DMS 273 (cell line): ENCODE data around the gene FREM1.

Source experiments
- DNase-seq: peaks from one replicate; lab custom pipeline; 2025; ENCODE audit not compliant: unreplicated experiment; lab: John Stamatoyannopoulos, UW

Gene FREM1

DNA sequence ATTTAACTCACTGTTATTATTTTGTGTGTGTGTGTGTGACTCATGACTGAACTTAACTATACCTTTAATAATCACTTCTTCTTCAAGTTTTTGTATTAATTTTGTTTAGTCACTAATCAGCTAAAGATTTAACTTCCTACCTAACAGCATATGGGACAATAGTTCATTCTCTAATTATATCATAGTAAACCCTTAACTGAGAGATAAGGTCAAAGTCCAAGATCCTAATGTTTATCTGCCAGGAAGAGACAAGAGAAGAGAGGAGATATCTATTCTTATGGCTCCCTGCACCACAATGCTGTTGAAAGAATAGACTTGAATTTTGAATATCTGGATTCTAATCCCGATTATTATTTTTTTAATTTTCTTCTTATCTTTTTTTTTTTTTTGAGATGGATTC lies 28.1 kb downstream of the FREM1 start:
- DNase-seq: no peak

DNA sequence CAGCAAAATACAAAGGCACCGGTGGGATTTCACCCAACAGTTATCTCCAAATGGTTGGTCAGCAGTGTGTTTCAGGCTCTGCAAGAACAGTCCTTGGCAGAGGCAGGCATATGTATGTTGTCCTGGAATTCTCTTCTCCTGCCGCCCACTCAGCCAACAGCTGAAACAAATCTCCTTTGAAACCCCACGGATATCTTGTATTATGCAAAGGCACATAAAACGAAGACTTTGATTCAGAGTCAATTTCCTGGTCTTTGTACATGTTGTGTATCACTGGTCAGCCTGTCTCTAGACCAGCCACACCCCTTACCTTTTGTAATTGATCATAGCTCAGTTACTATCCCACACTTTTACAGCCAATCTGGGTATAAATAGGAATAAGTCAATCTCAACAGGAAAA lies 29.2 kb downstream of the FREM1 start:
- no peak for DNase-seq

DNA sequence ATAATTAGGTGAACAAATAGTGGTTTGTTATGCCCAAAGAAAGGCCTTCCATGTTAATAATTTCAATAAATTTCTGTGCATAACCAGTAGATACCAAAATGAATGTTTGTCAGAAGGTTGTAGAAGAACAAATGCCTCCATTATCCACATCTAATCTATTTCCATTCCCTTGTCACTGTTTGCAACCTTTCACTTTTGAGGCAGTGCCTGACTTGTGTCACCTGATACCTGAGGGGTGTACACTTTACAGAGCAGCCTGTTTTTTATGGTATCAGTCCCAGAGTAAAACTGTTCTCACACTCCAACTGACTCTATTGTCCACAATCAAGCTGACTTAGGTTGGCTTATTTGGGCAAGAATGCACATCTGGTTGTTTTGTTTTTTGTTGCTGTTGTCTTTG lies 40.1 kb downstream of the FREM1 start:
- DNase-seq: peak; percentile 11

DNA sequence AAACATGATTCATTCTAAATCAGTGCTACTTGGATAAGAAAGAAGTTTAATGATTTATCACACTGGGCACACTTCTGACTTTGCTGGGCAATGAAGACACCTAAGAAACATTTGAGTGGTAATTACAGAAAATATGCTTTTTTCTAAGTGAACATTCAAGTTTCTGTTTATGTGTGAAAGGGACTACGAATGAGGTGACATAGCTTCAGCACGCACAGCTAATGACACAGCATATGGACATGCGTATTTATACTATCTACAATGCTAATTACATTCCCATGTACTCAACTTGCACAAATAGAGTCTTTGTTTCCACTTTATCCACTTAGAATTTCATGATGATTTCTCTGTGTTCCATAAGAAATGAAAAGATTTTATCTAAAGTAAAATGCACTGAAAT lies 40.6 kb downstream of the FREM1 start:
- DNase-seq: peak; percentile 16

DNA sequence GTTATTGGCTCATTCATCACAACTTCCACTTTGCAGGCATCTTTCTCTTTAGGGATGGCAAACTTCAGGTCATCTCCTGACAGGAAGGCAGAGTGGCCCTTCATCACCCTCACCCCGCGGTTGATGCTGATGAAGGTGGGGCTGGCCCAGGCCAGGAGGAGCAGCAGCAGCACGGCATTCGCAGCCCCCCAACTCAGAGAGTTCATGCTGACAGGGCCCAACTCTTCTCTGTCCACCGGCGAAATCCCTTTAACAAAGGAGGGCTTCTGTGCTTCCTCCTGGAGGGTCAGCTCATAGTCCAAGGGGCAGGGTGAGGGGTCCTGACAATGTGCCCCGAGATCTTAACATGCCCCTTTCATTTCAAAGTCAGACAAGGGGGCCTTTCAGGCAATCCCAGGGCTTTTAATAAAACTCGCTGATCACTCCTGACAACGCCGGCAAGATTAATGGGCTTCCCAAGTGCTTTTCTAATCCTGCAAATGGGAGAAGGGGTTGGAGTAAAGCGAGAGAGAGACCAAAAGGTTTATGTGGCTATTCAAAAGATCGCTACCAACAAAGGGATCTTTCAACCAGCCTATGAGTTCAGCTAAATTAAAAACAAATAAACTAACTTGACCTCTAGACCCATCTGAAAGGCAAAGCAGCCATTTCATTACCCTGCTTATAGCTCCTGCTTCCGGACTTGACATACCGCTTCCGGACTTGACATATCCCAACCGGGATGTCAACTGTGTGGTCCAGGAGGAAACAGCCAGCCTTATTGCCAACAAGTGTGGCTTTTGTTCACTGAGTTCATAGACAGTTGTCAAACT lies 41.2 kb downstream of the FREM1 start:
- no peak for DNase-seq

DNA sequence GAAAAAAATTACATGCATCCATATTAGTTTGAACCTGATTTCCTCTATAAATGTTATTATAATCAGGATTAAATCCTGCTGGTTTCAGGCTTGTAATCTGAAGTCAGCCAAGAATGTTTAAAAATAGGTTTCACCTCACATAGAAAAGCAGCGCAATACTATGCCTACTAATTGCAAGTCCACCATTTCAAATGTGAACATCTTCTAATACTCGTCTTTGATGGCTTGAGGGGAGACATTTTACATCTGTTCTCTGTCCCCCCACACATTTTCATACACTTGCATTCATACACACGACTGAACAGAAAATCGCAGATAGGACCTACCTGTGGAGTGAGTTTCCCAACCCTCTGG lies 41.8 kb downstream of the FREM1 start:
- DNase-seq: no peak

DNA sequence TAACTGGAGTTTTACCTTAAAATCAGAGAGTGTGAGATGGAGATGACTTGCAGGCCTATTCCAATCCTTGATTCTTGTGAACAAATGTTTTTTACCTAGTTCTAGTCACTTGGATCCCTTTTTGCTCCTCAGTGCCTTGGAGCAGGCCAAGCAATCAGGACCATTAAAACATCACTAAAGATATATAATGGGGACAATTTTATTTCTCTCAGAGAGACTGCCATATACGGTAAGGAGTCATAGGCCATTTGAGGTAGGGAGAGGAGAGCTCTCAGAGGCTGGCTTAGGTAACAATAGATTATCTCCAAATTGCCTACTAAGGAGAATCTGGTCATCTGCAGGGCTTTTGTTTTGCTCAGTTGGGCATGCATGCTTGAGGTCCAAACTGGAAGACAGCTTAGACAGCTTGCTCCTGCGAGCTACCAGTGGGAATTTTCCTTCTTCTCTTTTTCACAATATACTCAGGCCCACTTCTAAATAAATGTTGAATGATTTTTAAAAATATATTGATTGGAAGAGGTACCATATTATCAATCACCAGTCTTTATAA lies 44.0 kb downstream of the FREM1 start:
- peak; percentile 12 for DNase-seq

DNA sequence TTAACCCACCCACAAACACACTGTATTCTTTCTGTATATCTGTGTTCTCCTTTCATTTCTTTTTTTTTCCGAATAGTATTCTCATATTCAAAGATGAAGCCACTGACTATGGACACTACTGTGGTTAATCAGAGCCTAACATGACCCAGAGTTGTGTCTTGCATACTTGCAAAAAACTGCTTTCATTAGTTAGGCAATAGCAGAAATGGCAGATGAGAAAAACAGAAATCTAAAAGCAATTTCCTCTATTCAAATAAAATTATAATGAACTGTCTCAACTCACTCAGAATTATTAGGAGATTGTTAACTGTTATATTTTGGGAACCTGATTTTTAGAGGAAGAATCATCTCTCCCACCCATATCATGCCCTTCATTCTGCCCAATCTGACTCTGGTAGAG lies 45.9 kb downstream of the FREM1 start:
- DNase-seq: no peak

DNA sequence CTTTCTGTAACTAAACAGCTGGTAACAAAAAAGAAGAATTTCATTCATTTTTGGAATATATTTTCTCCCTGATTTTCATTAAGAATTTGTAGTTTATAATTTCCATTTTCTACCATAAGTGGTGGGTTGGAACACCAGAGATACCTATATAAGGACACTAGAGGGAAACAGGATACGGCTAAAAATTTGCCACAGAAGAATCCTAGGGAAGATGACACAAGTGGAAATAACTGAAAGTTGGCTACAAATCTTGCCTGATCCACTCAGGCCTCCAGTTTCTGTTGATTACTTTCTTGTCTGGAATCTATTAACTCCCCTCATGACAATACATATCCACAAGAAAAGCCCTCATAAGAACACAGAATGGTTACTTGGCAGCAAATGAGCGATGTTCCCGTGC lies 46.8 kb downstream of the FREM1 start:
- DNase-seq: no peak

DNA sequence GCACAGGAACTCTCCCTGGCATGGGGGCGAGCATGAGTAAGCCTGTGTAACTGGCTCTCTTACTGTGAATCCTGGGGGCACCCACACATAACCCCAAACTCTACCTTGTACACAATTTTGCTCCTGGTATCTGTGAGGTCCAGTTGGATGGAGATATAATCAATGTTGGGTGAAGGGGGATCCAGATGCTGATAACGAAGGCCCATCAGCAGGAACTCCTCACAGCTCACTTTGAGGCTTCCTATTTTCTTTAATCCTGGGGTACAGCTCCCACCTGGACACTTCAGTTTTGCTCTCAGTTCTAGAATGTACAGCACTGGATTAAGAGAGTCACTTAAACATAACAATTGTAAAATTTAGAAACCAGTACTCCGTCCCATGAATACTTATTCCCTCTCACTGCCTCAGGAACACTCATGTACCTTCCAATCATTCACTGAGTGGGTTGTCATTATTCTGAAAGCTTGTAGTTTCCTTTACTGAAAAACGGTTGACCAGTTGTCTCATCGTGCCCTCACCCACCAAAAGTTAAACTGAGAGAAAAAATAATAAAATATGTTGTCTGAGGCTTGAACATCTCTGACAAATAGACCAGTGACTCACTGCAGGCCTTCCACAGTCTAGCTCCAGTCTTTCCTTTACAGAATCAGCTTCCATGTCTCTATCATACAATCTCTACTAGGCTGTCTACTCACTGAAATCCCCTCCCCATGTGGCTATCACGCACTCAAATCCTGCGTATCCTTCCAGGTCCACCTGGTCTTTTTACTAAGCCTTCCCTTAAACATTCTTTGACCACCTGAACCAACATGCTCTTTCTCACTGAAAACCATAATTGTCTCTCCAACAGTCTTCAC lies 52.6 kb downstream of the FREM1 start:
- DNase-seq: no peak

DNA sequence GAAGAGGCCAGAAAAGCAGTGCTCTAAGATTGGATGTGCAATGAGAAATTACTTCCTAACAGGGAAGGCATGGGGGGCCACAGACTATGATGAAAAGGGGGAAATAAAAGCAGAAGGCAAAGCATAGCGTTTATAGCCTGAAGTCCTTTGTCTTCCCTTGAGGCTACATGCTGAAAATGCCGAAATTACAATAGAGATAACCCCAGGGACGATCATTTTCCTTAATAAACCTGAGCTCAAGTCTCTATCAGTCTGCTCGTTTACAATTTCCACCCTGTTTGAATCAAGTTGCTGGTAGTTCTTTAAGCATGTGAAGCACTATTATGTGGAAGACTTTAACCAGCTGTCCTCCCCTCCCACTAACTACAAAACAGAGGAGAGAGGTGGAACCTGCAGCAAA lies 60.4 kb downstream of the FREM1 start:
- DNase-seq: no peak

DNA sequence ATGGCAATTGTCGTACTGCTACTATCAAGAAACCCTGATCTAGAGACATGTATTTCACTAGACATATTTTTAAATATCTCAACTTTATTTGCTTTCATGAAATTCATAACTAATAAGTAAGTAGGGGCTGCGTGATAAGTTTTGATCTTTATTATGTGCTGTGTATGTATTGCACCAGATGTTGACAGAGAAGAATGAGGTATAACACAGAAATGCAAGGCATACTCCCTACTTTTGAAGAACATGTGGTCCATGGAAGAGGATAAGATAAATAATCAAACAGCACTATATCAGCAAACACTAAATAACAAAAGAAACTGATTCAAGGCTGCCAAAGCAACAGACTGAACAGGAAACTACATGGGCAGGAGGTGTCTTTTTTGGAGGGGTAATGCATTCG lies 60.9 kb downstream of the FREM1 start:
- DNase-seq: no peak

DNA sequence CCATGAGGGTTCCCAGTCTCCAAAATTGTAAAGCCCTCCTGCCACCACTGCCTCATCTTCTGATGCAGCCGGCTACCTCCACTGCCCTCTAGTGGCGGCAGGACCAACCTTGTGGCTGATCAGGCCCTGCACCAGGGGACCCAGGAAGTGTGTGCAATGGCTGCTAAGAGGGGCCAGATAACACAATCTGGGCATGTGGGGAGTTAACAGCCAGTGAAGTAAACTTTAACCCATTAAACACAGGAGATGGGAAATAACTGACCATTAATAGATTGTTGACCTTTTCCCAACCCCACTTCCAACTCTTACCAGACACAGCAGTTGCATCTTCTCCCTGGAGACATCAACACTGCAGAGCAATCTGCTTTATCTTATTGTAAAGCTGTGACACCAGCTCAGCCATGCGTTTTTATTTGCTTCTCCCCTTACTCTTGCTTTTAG lies 63.3 kb downstream of the FREM1 start:
- peak; percentile 88 for DNase-seq

DNA sequence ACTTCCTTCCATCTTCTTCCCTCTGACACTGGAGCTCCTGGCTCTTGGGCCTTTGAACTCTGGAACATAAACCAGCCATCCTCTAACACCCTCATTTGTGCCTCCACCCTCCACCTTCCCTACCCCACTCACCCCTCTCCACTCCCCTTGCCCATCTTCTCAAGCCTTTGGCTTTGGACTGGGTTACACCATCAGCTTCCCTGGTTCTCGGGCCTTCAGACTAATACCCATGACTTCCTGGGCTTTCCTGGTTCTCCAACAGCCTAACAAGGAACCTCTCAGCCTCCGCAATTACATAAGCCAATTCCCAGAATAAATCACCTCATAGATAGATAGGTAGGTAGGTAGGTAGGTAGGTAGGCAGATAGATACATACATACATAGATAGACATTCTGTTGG lies 67.1 kb downstream of the FREM1 start:
- no peak for DNase-seq

DNA sequence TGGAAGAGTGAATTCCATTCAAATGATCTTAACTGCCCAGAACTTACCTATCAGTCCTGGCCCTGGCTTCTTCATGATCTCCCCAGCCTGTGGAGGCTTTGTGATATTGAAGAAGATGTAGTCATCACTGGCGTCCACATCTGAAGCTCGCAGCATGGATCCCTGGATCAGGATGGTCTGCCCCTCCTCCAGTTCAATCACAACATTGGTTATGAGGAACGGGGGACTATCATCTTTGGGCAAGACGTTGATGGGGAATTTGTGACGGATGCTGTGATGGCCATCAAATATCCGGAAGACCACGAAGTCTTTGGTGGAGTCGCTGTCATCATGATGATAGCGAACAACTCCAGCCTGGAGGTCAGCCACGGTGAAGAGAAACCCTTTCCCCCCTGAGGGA lies 68.0 kb downstream of the FREM1 start:
- no peak for DNase-seq

DNA sequence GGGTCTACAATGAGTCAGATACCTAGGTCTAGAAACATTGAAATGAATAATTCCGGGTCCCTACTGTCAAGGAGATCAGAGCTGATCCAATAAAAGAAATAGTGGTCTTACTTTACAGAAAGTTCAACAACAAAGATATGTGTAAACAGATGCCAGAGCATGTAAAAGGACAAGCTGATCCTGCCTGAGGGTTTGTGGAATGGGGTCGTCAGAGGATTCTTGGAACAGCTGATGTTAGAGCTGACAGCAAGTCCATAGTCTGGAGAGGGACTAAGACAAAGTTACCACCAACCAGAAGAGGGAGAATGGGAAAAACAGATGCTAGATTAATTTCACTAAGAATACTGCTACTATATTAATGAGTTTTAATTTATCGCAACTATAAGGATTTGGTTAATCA lies 71.5 kb downstream of the FREM1 start:
- DNase-seq: no peak

DNA sequence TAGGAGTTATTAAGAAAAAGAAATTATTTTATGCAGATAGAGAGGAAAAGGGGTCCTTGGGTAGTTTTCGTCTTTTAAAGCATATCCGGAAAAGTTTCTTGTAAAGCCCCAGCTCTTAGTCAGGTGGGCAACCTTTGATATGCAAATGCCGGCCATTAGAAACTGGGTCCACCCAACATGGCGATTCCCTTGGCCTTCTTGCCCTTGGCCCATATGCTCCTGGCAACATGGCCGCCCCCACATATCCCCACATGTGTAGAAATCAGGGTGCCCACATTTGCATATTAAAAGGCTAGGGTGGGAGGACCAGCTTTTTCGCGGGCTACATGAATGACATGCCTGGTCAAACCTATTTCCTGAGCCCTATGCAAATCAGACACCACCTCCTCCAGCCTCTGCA lies 73.3 kb downstream of the FREM1 start:
- no peak for DNase-seq

DNA sequence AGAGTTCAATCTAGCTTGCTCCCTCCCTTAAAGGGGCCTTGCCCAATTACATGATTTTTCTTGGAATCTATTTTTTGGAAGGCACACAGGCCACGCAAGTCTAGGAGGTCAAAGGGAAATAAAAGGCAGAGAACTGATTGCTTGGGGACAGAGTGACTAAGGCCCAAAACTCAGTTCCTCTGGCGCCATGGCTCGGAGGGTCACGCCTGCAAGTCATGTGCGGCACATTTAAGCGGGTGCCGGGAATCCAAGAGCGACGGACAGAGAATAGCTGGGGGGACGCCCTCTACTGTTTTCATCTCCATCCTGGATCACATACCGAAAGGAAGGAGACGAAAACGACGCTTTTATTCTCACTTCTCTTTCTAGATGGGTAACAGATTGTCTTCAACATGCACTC lies 78.6 kb downstream of the FREM1 start:
- no peak for DNase-seq

DNA sequence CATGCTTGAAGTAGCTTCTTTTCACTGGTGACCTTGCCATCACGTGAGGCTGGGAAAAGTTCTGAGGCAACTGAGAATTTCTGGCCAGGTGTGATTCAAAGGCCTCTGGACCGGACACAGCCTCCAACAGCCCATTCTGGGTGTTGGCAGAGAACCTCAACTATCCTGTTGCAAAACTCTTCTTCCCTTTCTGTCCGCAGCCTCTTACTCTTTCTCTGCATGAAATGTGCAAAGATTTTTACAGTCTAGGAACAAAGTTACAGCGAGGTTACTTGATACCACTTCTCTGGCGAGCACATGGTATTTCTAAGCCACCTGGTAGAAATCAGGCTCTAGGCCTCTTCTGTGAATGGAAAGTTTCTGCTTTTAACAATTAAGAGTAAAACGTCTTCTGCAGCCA lies 79.2 kb downstream of the FREM1 start:
- DNase-seq: no peak

DNA sequence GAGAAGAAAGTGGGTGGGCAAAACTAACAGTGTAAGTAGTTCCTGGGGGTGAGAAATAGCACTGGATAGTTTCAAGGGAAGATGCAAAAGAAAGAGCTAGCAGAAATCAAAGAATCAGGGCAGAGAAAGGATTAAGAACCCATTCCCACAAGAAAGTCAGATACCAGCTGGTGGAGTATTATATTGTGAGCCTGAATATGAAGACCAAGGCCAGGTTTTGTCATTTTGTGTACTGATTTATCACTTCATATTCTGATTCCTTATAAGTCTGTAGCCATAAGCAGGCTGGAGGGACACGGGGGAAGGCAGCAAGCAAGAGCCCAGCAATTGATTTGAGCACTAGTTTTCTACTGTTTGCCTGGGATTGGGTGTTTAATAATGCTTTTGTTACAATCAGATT lies 80.2 kb downstream of the FREM1 start:
- no peak for DNase-seq

DNA sequence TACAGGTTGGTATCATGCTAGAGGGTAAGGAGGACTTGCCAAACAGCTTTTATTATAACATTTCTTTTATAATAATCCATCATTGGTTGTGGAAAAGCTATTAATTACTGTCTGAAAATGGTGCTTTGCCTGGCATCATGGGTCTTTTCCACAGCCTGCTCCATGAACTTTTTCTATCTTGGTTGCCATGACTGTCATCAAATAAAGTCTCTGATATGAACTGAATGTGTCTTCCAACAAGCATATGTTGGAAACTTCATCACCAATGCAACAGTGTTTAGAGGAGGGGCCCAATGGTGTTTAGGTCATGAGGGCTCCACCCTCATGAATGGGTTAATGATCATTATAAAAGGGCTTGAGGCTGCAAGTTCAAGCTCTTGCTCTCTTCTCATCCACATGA lies 81.0 kb downstream of the FREM1 start:
- DNase-seq: no peak

DNA sequence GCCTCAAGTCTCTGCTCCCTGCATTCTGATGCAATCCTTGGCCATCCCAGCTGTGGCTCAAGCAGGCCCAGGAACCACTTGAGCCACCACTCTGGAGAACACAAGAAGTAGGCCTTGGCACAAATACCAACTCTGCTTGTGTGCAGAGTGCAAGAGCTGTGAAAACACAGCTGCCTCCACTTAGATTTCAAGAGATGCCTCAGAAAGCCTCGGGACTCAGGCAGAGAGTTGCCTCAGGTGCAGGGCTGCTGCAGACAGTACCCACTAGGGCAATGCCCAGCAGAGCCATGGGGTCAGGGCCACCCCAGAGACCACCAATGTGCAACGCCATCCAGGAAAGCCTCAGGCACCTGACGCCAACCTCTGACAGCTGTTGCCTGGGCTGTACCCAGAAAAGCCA lies 82.4 kb downstream of the FREM1 start:
- no peak for DNase-seq
